ENCODE results near the gene TPT1. TPM values are rescaled to one million over a fixed set of nuclear protein-coding genes. Genes with fewer than 3 reads are reported as not detected.
"Not testable (repeated sequence)": the region's sequence is repeated elsewhere in the genome, so short reads cannot be mapped to it uniquely, and the experiment has no call there.

Gene TPT1
- total RNA-seq, 1 experiment from 2014 or later: 1,963 TPM

- Histone ChIP-seq H3K4me1 (ENCODE audit: insufficient read depth, low read length, poor library complexity, severe bottlenecking) (no peaks in the 10 kb centered on the region), H3K9me3 (ENCODE audit: low read depth, low read length, poor library complexity, severe bottlenecking) (no peaks in the 10 kb centered on the region), H3K4me3 (ENCODE audit: low read depth, low read length, poor library complexity, severe bottlenecking) (no peak overlapping the region), H3K27me3 (replicated peaks; ENCODE audit: insufficient read depth, low read depth, low read length, poor library complexity) (no peaks in the 10 kb centered on the region), H3K27ac (ENCODE audit: low read depth, low read length, poor library complexity, severe bottlenecking) (no peak overlapping the region), H3K36me3 (ENCODE audit: insufficient read depth, low read length, poor library complexity, severe bottlenecking) (no peaks in the 10 kb centered on the region)
- no TSS peak for BruUV-seq (replicated peaks)
- no peak for DNase-seq (ENCODE audit: low spot score)
- intact Hi-C loops (cut with micrococcal nuclease; ENCODE audit: unreplicated experiment): no loop called here
- ChIA-PET POLR2A (ENCODE audit: low non-redundant PET) (no interaction called here), CTCF (no interaction called here)
- TF ChIP-seq EZH2 (IDR thresholded peaks at IDR 0.05; ENCODE audit: borderline replicate concordance, low read depth, low read length, poor library complexity, severe bottlenecking): no peak
- TF ChIP-seq CTCF (conservative IDR thresholded peaks at IDR 0.05; ENCODE audit: low read depth, low read length): no peak
Measured at GRCh38 chr13:45381196-45381595, 40.2 kb upstream of the TPT1 start.

DNA sequence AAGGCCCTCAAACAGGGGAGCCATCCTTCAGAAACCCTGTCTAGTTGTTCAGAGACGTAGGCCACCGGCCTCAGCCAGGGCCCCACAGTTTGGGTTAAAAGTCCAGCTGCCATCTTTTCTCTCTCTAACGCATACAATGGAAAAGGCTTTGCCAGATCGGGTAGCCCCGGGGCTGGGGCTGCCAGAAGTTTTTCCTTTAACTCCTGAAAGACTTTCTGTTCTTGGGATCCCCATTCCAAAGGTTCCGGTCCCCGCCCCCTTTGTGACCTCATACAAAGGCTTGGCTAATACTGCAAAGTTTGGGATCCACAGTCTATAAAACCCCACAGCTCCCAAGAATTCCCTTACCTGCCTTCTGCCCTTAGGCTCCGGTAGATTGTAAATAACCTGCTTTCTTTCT, 39.7 kb upstream of the TPT1 start:
- intact Hi-C loops (cut with micrococcal nuclease; ENCODE audit: unreplicated experiment): not testable (repeated sequence)

DNA sequence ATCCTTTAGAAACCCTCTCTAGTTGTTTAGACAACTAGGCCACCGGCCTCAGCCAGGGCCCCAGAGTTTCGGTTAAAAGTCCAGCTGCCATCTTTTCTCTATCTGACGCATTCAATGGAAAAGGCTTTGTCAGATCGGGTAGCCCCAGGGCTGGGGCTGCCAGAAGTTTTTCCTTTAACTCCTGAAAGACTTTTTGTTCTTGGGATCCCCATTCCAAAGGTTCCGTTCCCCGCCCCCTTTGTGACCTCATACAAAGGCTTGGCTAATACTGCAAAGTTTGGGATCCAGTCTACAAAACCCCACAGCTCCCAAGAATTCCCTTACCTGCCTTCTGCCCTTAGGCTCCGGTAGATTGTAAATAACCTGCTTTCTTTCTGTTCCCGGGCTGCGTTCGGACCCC, 38.5 kb upstream of the TPT1 start:
- POLR2A ChIA-PET (ENCODE audit: low non-redundant PET); CTCF ChIA-PET: not testable (repeated sequence)
- intact Hi-C loops (cut with micrococcal nuclease; ENCODE audit: unreplicated experiment): loop anchor here (10.0 kb wide), 2 partner anchors 135 to 785 kb away; no protein-coding TSS in a partner anchor

More for the DNA sequence above, 39.7 kb upstream of the TPT1 start:
- H3K27me3 ChIP-seq (replicated peaks; ENCODE audit: insufficient read depth, low read depth, low read length, poor library complexity); CTCF ChIA-PET; H3K4me3 ChIP-seq (ENCODE audit: low read depth, low read length, poor library complexity, severe bottlenecking); BruUV-seq (replicated peaks); H3K9me3 ChIP-seq (ENCODE audit: low read depth, low read length, poor library complexity, severe bottlenecking); H3K27ac ChIP-seq (ENCODE audit: low read depth, low read length, poor library complexity, severe bottlenecking); DNase-seq (ENCODE audit: low spot score); POLR2A ChIA-PET (ENCODE audit: low non-redundant PET); H3K4me1 ChIP-seq (ENCODE audit: insufficient read depth, low read length, poor library complexity, severe bottlenecking); H3K36me3 ChIP-seq (ENCODE audit: insufficient read depth, low read length, poor library complexity, severe bottlenecking): not testable (repeated sequence)

GRCh38 chr13:45378786-45379185, 37.8 kb upstream of the TPT1 start:
- H3K4me1 ChIP-seq (ENCODE audit: insufficient read depth, low read length, poor library complexity, severe bottlenecking); BruUV-seq (replicated peaks); POLR2A ChIA-PET (ENCODE audit: low non-redundant PET); H3K27me3 ChIP-seq (replicated peaks; ENCODE audit: insufficient read depth, low read depth, low read length, poor library complexity); H3K27ac ChIP-seq (ENCODE audit: low read depth, low read length, poor library complexity, severe bottlenecking); DNase-seq (ENCODE audit: low spot score); CTCF ChIA-PET; H3K9me3 ChIP-seq (ENCODE audit: low read depth, low read length, poor library complexity, severe bottlenecking); H3K4me3 ChIP-seq (ENCODE audit: low read depth, low read length, poor library complexity, severe bottlenecking); H3K36me3 ChIP-seq (ENCODE audit: insufficient read depth, low read length, poor library complexity, severe bottlenecking): not testable (repeated sequence)
- intact Hi-C loops (cut with micrococcal nuclease; ENCODE audit: unreplicated experiment): loop anchor here (10.0 kb wide), 2 partner anchors 136 to 786 kb away; no protein-coding TSS in a partner anchor

More for the DNA sequence above, 38.5 kb upstream of the TPT1 start:
- not testable (repeated sequence) for H3K4me3 ChIP-seq (ENCODE audit: low read depth, low read length, poor library complexity, severe bottlenecking); BruUV-seq (replicated peaks); DNase-seq (ENCODE audit: low spot score); H3K4me1 ChIP-seq (ENCODE audit: insufficient read depth, low read length, poor library complexity, severe bottlenecking); H3K27ac ChIP-seq (ENCODE audit: low read depth, low read length, poor library complexity, severe bottlenecking); H3K36me3 ChIP-seq (ENCODE audit: insufficient read depth, low read length, poor library complexity, severe bottlenecking); H3K27me3 ChIP-seq (replicated peaks; ENCODE audit: insufficient read depth, low read depth, low read length, poor library complexity); H3K9me3 ChIP-seq (ENCODE audit: low read depth, low read length, poor library complexity, severe bottlenecking)

- DNase-seq (ENCODE audit: low spot score); H3K4me3 ChIP-seq (ENCODE audit: low read depth, low read length, poor library complexity, severe bottlenecking); H3K27ac ChIP-seq (ENCODE audit: low read depth, low read length, poor library complexity, severe bottlenecking); H3K4me1 ChIP-seq (ENCODE audit: insufficient read depth, low read length, poor library complexity, severe bottlenecking); CTCF ChIA-PET; H3K27me3 ChIP-seq (replicated peaks; ENCODE audit: insufficient read depth, low read depth, low read length, poor library complexity); BruUV-seq (replicated peaks); H3K9me3 ChIP-seq (ENCODE audit: low read depth, low read length, poor library complexity, severe bottlenecking); POLR2A ChIA-PET (ENCODE audit: low non-redundant PET); H3K36me3 ChIP-seq (ENCODE audit: insufficient read depth, low read length, poor library complexity, severe bottlenecking): not testable (repeated sequence)
- intact Hi-C loops (cut with micrococcal nuclease; ENCODE audit: unreplicated experiment): loop anchor here (10.0 kb wide), 2 partner anchors 137 to 787 kb away; no protein-coding TSS in a partner anchor
Measured at GRCh38 chr13:45377314-45377713, 36.3 kb upstream of the TPT1 start.

DNA sequence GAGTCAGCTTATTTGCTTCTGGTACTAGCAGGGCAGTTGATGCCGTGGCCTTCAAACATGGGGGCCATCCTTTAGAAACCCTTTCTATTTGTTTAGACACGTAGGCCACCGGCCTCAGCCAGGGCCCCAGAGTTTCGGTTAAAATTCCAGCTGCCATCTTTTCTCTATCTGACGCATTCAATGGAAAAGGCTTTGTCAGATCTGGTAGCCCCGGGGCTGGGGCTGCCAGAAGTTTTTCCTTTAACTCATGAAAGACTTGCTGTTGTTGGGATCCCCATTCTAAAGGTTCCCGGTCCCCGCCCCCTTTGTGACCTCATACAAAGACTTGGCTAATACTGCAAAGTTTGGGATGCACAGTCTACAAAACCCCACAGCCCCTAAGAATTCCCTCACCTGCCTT, 35.7 kb upstream of the TPT1 start:
- CTCF ChIA-PET; H3K9me3 ChIP-seq (ENCODE audit: low read depth, low read length, poor library complexity, severe bottlenecking); H3K27me3 ChIP-seq (replicated peaks; ENCODE audit: insufficient read depth, low read depth, low read length, poor library complexity); H3K4me3 ChIP-seq (ENCODE audit: low read depth, low read length, poor library complexity, severe bottlenecking); DNase-seq (ENCODE audit: low spot score); H3K4me1 ChIP-seq (ENCODE audit: insufficient read depth, low read length, poor library complexity, severe bottlenecking); H3K36me3 ChIP-seq (ENCODE audit: insufficient read depth, low read length, poor library complexity, severe bottlenecking); H3K27ac ChIP-seq (ENCODE audit: low read depth, low read length, poor library complexity, severe bottlenecking); BruUV-seq (replicated peaks); POLR2A ChIA-PET (ENCODE audit: low non-redundant PET): not testable (repeated sequence)
- intact Hi-C loops (cut with micrococcal nuclease; ENCODE audit: unreplicated experiment): loop anchor here (10.0 kb wide), 2 partner anchors 138 to 788 kb away; no protein-coding TSS in a partner anchor
